IMR-90 (cell line): ENCODE results near the gene DDX27. TPM values are rescaled to one million over a fixed set of nuclear protein-coding genes. Genes with fewer than 3 reads are reported as not detected.

Experiments used
- ATAC-seq: fragments of 200-7000 bp; cut with Tn5 transposase; 2 replicates; pipeline ENCODE4 v1.9.1; 2020; ENCODE audit warnings: low read depth, mild to moderate bottlenecking, moderate library complexity
- BruUV-seq: library from RNA; stranded (reverse); fragments of 400-500 nt; replicated peaks from 2 replicates; lab custom pipeline; 2021; lab: Mats Ljungman, UMichigan
- CTCF ChIA-PET: fragments of 300-600 bp; formaldehyde crosslinking; extraction: SDS; loops from one replicate; lab custom pipeline; 2021; ENCODE audit warnings: antibody characterized with exemption; lab: Yijun Ruan, JAX
- POLR2A ChIA-PET: fragments of 300-600 bp; sonication (Branson Sonifier 250); formaldehyde crosslinking; loops from one replicate; lab custom pipeline; 2022; ENCODE audit warnings: antibody characterized with exemption; ENCODE audit not compliant: unreplicated experiment; lab: Charles Lee
- DNase-seq: peaks from one replicate; pipeline ENCODE4 v3.0.0; 2013
- H2AFZ ChIP-seq: replicated peaks from 2 replicates; pipeline ENCODE3; 2013; ENCODE audit warnings: low read length, mild to moderate bottlenecking; ENCODE audit not compliant: poor library complexity
- H2AK5ac ChIP-seq: 2 replicates; pipeline ENCODE4 v1.6.1; 2013; ENCODE audit warnings: low read depth, low read length, inconsistent platforms
- H2AK9ac ChIP-seq: replicated peaks from 2 replicates; pipeline ENCODE3; 2013; ENCODE audit warnings: mild to moderate bottlenecking, low read depth, low read length, moderate library complexity; ENCODE audit not compliant: poor library complexity
- H2BK120ac ChIP-seq: 2 replicates; pipeline ENCODE4 v1.6.1; 2013; ENCODE audit warnings: low read depth, low read length, inconsistent platforms
- H2BK15ac ChIP-seq: 3 replicates; pipeline ENCODE4 v1.6.1; 2013; ENCODE audit warnings: low read depth, low read length, inconsistent platforms
- H2BK20ac ChIP-seq: 2 replicates; pipeline ENCODE4 v1.6.1; 2013; ENCODE audit warnings: low read depth, mild to moderate bottlenecking, inconsistent platforms, low read length, moderate library complexity
- H2BK5ac ChIP-seq: 2 replicates; pipeline ENCODE4 v1.6.1; 2013; ENCODE audit warnings: mild to moderate bottlenecking, low read depth, low read length, inconsistent platforms; ENCODE audit not compliant: poor library complexity, severe bottlenecking
- H3K14ac ChIP-seq: replicated peaks from 2 replicates; pipeline ENCODE4 v1.6.1; 2013; ENCODE audit warnings: low read depth, low read length, inconsistent platforms
- H3K18ac ChIP-seq: 2 replicates; pipeline ENCODE4 v1.6.1; 2013; ENCODE audit warnings: low read depth, low read length, control low read depth
- H3K23ac ChIP-seq: 2 replicates; pipeline ENCODE4 v1.6.1; 2013; ENCODE audit warnings: low read depth, low read length, inconsistent platforms
- H3K27ac ChIP-seq: 2 replicates; pipeline ENCODE4 v1.5.1; 2013; ENCODE audit warnings: mild to moderate bottlenecking, control low read depth, low read length; ENCODE audit not compliant: insufficient read depth
- H3K27me3 ChIP-seq: 2 replicates; pipeline ENCODE4 v1.6.1; 2013; ENCODE audit warnings: low read length; ENCODE audit not compliant: control insufficient read depth, insufficient read depth
- H3K36me3 ChIP-seq: 2 replicates; pipeline ENCODE4 v1.6.1; 2013; ENCODE audit warnings: low read length, mixed read lengths; ENCODE audit not compliant: control insufficient read depth, insufficient read depth
- H3K4ac ChIP-seq: 2 replicates; pipeline ENCODE4 v1.6.1; 2013; ENCODE audit warnings: low read depth, low read length, inconsistent platforms
- H3K4me1 ChIP-seq: 2 replicates; pipeline ENCODE4 v1.6.1; 2013; ENCODE audit warnings: low read length, mixed read lengths; ENCODE audit not compliant: control insufficient read depth, insufficient read depth
- H3K4me2 ChIP-seq: 2 replicates; pipeline ENCODE4 v1.6.1; 2013; ENCODE audit warnings: low read depth, mild to moderate bottlenecking, control low read depth, low read length, moderate library complexity
- H3K4me3 ChIP-seq: 2 replicates; pipeline ENCODE4 v1.5.1; 2013; ENCODE audit warnings: low read depth, mild to moderate bottlenecking, control low read depth, low read length, moderate library complexity; ENCODE audit not compliant: insufficient read depth
- H3K56ac ChIP-seq: 2 replicates; pipeline ENCODE4 v1.6.1; 2013; ENCODE audit warnings: low read length, inconsistent platforms; ENCODE audit not compliant: insufficient read depth; ENCODE audit errors: extremely low read depth
- H3K79me1 ChIP-seq, 2 experiments: 2 replicates each; pipeline ENCODE4 v1.6.1; 2013; ENCODE audit warnings: low read length in 2 of 2, inconsistent platforms in 1 of 2, low read depth in 1 of 2
- H3K9ac ChIP-seq: 2 replicates; pipeline ENCODE4 v1.6.1; 2013; ENCODE audit warnings: low read depth, low read length, control low read depth
- H3K9me1 ChIP-seq: 2 replicates; pipeline ENCODE4 v1.6.1; 2013; ENCODE audit warnings: low read length, inconsistent platforms; ENCODE audit not compliant: insufficient read depth
- H3K9me3 ChIP-seq: 2 replicates; pipeline ENCODE4 v1.6.1; 2013; ENCODE audit warnings: low read length; ENCODE audit not compliant: control insufficient read depth, insufficient read depth
- H4K20me1 ChIP-seq: 2 replicates; pipeline ENCODE4 v1.6.1; 2013; ENCODE audit warnings: low read length, inconsistent platforms; ENCODE audit not compliant: insufficient read depth
- H4K5ac ChIP-seq: 2 replicates; pipeline ENCODE4 v1.6.1; 2013; ENCODE audit warnings: mild to moderate bottlenecking, low read depth, low read length, control low read depth
- H4K8ac ChIP-seq, 2 experiments: 2 replicates each; pipeline ENCODE4 v1.6.1; 2013; ENCODE audit warnings: low read depth in 2 of 2, low read length in 2 of 2, control low read depth in 1 of 2, inconsistent platforms in 1 of 2
- H4K91ac ChIP-seq: 2 replicates; pipeline ENCODE4 v1.6.1; 2013; ENCODE audit warnings: low read depth, low read length, inconsistent platforms; ENCODE audit not compliant: insufficient read depth
- CEBPB ChIP-seq: IDR thresholded peaks from 2 replicates; pipeline ENCODE4 v1.6.1; 2012; ENCODE audit warnings: low read depth, low read length, improper control_type of control experiment
- MAFK ChIP-seq: IDR thresholded peaks from 2 replicates; pipeline ENCODE4 v1.6.1; 2012; ENCODE audit warnings: low read depth, low read length, improper control_type of control experiment
- WGBS, 2 experiments: methylation state at CpG; one replicate each; pipeline versions ENCODE4 v1.1.5 to v1.1.7; 2013; ENCODE audit warnings: missing lambda C conversion rate in 2 of 2; ENCODE audit not compliant: insufficient read length in 1 of 2; ENCODE audit errors: extremely low coverage in 2 of 2; 5-methylcytosine and 5-hydroxymethylcytosine counted together
- dilution Hi-C: fragments of 300-500 bp; cut with HindIII; formaldehyde crosslinking; loops from one replicate; pipeline ENCODE4 v1.14.3; 2018; ENCODE audit warnings: low sequenced_read_pairs; ENCODE audit not compliant: unreplicated experiment
- in situ Hi-C: fragments of 300-500 bp; cut with MboI; formaldehyde crosslinking; loops from 3 replicates; pipeline ENCODE4 v1.14.3; 2019; ENCODE audit warnings: low sequenced_read_pairs, inconsistent platforms, mixed read lengths
- intact Hi-C: fragments of 100-400 bp; cut with micrococcal nuclease; formaldehyde crosslinking; loops from 2 replicates; pipeline ENCODE4 v1.10.0; 2022
- polyA plus RNA-seq, 3 experiments: library from polyadenylated mRNA; depleted of rRNA; stranded (reverse); fragments of >200 nt; gene quantifications; 2 replicates each; pipeline ENCODE4 v1.2.3, GENCODE V29; 2012; ENCODE audit warnings: low replicate concordance in 1 of 3
- total RNA-seq: library from RNA; depleted of rRNA; stranded (reverse); fragments of >200 nt; gene quantifications from 2 replicates; pipeline ENCODE4 v1.2.3, GENCODE V29; 2012

DDX27 gene
- total and polyA plus RNA-seq, 2 of the 4 experiments (the other 2 are of a cell fraction) = 33.2 to 36.7 TPM

DNA sequence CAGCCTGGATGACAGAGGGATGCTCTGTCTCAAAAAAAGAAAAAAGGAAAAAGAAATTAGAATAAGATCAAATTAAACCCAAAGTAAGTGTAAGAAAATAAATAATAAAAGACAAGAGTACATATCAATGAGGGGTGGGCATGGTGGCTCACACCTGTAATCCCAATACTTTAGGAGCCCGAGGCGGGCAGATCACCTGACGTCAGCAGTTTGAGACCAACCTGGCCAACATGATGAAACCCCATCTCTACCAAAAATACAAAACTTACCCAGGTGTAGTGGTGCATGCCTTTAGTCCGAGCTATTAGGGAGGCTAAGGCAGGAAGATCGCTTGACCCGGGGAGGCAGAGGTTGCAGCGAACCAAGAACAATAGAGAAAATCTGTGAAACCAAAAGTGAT, 16.2 kb upstream of the DDX27 start:
- Histone ChIP-seq H2BK15ac (no peak overlapping the region), H3K18ac (no peak overlapping the region), H2AK9ac (no peak overlapping the region), H3K4me2 (no peak overlapping the region), H4K20me1 (no peaks in the 10 kb centered on the region), H3K4me3 (no peak overlapping the region), H3K23ac (no peak overlapping the region), H3K27me3 (no peaks in the 10 kb centered on the region), H4K8ac (no peak overlapping the region), H3K14ac (no peak overlapping the region), H2BK5ac (no peak overlapping the region), H3K4ac (no peak overlapping the region), H2BK20ac (no peak overlapping the region), H3K27ac (no peak overlapping the region), H4K5ac (no peak overlapping the region), H2BK120ac (no peak overlapping the region), H3K9me1 (no peaks in the 10 kb centered on the region), H3K79me1 (no peaks in the 10 kb centered on the region), H3K36me3 (no peaks in the 10 kb centered on the region), H2AFZ (no peak overlapping the region), H3K4me1 (no peaks in the 10 kb centered on the region), H2AK5ac (no peak overlapping the region), H3K9ac (no peak overlapping the region), H3K9me3 (no peaks in the 10 kb centered on the region), H3K56ac (no peak overlapping the region), H4K91ac (no peak overlapping the region)
- dilution Hi-C loops = no loop called here
- no CpG with 5 or more reads among the region's 7 CpGs for WGBS, 2 experiments
- POLR2A ChIA-PET = no interaction called here
- TF ChIP-seq MAFK = 0 out of 2 replicates have a peak, but pooled peaks have one; percentile 36
- TF ChIP-seq CEBPB = no peak
- ATAC-seq (no peak), DNase-seq (no peak)
- intact Hi-C loops = no loop called here
- CTCF ChIA-PET = interaction anchor here (0.6 kb wide), 1 partner anchor 13 kb away, joined by 4 read pairs; no protein-coding TSS in a partner anchor
- in situ Hi-C loops = no loop called here
- no TSS peak for BruUV-seq
